ENCODE measurements around the gene BICRA. TPM values are rescaled to one million over a fixed set of nuclear protein-coding genes. Genes with fewer than 3 reads are reported as not detected.

Gene BICRA
- total RNA-seq, 1 donor from 2014 or later: 7.2 TPM

- DNase-seq: no peak
- intact Hi-C loops (cut with DNase I): no loop called here
- ATAC-seq (ENCODE audit: poor library complexity): no peak
Observed at GRCh38 chr19:47750752-47751151, 141.8 kb downstream of the BICRA start.

DNA sequence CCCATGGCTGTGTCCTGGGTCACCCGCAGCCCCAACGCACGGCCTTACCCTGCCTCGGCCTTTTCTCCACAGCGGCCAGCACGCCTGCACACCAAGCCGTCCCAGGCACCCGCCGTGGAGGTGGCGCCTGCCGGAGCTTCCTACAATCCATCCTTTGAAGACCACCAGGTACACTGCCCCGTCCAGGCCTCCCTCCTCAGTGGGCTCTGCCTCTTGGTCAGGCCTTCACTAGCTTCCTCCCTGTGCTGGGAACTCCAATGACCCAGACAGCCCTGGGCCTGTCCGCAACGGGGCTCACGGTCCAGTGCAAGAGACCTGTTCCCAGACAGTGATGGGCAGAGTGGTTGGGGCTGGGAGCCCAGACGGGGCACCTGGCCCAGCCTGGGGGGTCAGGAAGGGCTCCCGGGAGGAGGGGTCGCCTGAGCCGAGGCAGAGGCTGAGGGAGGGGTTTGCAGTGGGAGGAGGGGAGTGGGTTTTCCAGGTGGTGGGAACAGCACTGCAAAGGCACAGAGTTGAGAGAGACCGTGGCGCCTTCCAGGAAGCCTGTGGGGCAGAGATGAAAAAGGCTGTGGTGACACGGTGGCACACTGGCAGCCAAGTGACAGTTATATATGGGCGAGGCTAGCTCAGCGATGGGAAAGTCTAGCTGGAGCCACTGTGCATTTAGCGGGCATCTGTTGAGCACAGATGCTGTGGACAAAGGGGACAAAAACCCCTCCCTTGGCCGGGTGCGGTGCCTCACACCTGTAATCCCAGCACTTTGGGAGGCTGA is 143.7 kb downstream of the BICRA start:
- no peak for ATAC-seq (ENCODE audit: poor library complexity)
- DNase-seq: no peak
- intact Hi-C loops (cut with DNase I): no loop called here

Other genes starting within 250 kb of the BICRA start
- 3.1 TPM for gene MEIS3, start 189.6 kb upstream of the BICRA start, total RNA-seq
- 0.11 TPM for gene SLC8A2, start 137.2 kb upstream of the BICRA start, total RNA-seq
- gene KPTN, start 124.9 kb upstream of the BICRA start, total RNA-seq: 8.4 TPM
- 113 TPM for gene NAPA, start 94.1 kb upstream of the BICRA start, total RNA-seq
- 0.35 TPM for gene ZNF541, start 36.0 kb upstream of the BICRA start, total RNA-seq
- 45.2 TPM for gene EHD2, start 104.3 kb downstream of the BICRA start, total RNA-seq
- 153 TPM for gene NOP53, start 136.4 kb downstream of the BICRA start, total RNA-seq
- 1,241 TPM for gene SELENOW, start 169.6 kb downstream of the BICRA start, total RNA-seq
- gene TPRX1, start 195.4 kb downstream of the BICRA start, total RNA-seq: not detected
- gene CRX, start 212.8 kb downstream of the BICRA start, total RNA-seq: not detected

All from Right ventricle myocardium superior (tissue), 1 donor.